HG03175 (cell line): Measurements from ENCODE around the gene OR6V1.

Experiments
- ATAC-seq: cut with Tn5 transposase; IDR thresholded peaks from one replicate; pipeline ENCODE4 v1.9.1; 2021; ENCODE audit warnings: mild to moderate bottlenecking, moderate library complexity; ENCODE audit not compliant: unreplicated experiment

The OR6V1 gene

GRCh38 chr7:143052041-143052440 lies at the start of gene OR6V1:
Gene OR6V1, plus strand, starts transcription at chr7:143052341. Its CDS starts 0 bp downstream, at chr7:143052341.
- no peak for ATAC-seq

- no peak for ATAC-seq
Observed at GRCh38 chr7:143002898-143003297, 49.2 kb upstream of the OR6V1 start.

- ATAC-seq: peak; percentile 59
Observed at GRCh38 chr7:143003393-143004051, 48.6 kb upstream of the OR6V1 start.

- no peak for ATAC-seq
Observed at GRCh38 chr7:143005632-143006260, 46.4 kb upstream of the OR6V1 start.

- ATAC-seq: peak; percentile 92
Observed at GRCh38 chr7:143008007-143008901, 43.9 kb upstream of the OR6V1 start.

- no peak for ATAC-seq
Observed at GRCh38 chr7:143012001-143012400, 40.1 kb upstream of the OR6V1 start.

- ATAC-seq: no peak
Observed at GRCh38 chr7:143012409-143012808, 39.7 kb upstream of the OR6V1 start.

- no peak for ATAC-seq
Observed at GRCh38 chr7:143013473-143013872, 38.7 kb upstream of the OR6V1 start.

- ATAC-seq: no peak
Observed at GRCh38 chr7:143013893-143014292, 38.2 kb upstream of the OR6V1 start.

- peak; percentile 91 for ATAC-seq
Observed at GRCh38 chr7:143015084-143015483, 37.1 kb upstream of the OR6V1 start.

- no peak for ATAC-seq
Observed at GRCh38 chr7:143015926-143016490, 36.1 kb upstream of the OR6V1 start.

- ATAC-seq: no peak
Observed at GRCh38 chr7:143016996-143017395, 35.1 kb upstream of the OR6V1 start.

- no peak for ATAC-seq
Observed at GRCh38 chr7:143018931-143019330, 33.2 kb upstream of the OR6V1 start.

- ATAC-seq: no peak
Observed at GRCh38 chr7:143023047-143023446, 29.1 kb upstream of the OR6V1 start.

- ATAC-seq: no peak
Observed at GRCh38 chr7:143025371-143025770, 26.8 kb upstream of the OR6V1 start.

GRCh38 chr7:143027032-143027431 lies 25.1 kb upstream of the OR6V1 start, which contains the start of gene OR9A2:
Gene OR9A2, minus strand, starts transcription at chr7:143027132. Its CDS starts 0 bp downstream, at chr7:143027132.
- ATAC-seq: no peak

GRCh38 chr7:143027683-143028082 lies 24.5 kb upstream of the OR6V1 start:
- no peak for ATAC-seq

GRCh38 chr7:143038635-143039034 lies 13.5 kb upstream of the OR6V1 start:
- no peak for ATAC-seq

- no peak for ATAC-seq
Observed at GRCh38 chr7:143040209-143040715, 11.9 kb upstream of the OR6V1 start.

GRCh38 chr7:143041346-143041745 lies 10.8 kb upstream of the OR6V1 start:
- ATAC-seq: no peak
